Keratinocyte (primary cell): ENCODE data around the gene COL21A1. TPM values are rescaled to one million over a fixed set of nuclear protein-coding genes. Genes with fewer than 3 reads are reported as not detected.

Experiments used
- DNase-seq: peaks from one replicate; pipeline ENCODE4 v3.0.0-alpha.2; 2011; ENCODE audit warnings: low read depth, missing footprints, low spot score
- FAIRE-seq: peaks from 2 replicates; lab custom pipeline; 2011; peaks lifted over from hg19 to GRCh38; lab: Jason Lieb, UNC
- H2AFZ ChIP-seq: 2 replicates; pipeline ENCODE4 v1.6.0; 2012; ENCODE audit warnings: low read length, control low read depth, inconsistent platforms; ENCODE audit not compliant: control insufficient read depth
- H3K27ac ChIP-seq: 2 replicates; pipeline ENCODE4 v1.5.1; 2011; ENCODE audit warnings: low read length; ENCODE audit not compliant: control insufficient read depth, insufficient read depth
- H3K27me3 ChIP-seq: 3 replicates; pipeline ENCODE4 v1.6.0; 2011; ENCODE audit warnings: low read length; ENCODE audit not compliant: control insufficient read depth, insufficient read depth; ENCODE audit errors: extremely low read depth
- H3K36me3 ChIP-seq, 2 experiments: 2 replicates in 1 of 2; 3 replicates in 1 of 2; pipeline ENCODE4 v1.5.1; 2011; ENCODE audit warnings: low read length in 2 of 2, mild to moderate bottlenecking in 1 of 2; ENCODE audit not compliant: control insufficient read depth in 2 of 2, insufficient read depth in 2 of 2; ENCODE audit errors: extremely low read depth in 1 of 2
- H3K4me1 ChIP-seq: 3 replicates; pipeline ENCODE4 v1.5.1; 2011; ENCODE audit warnings: low read length; ENCODE audit not compliant: control insufficient read depth, insufficient read depth; ENCODE audit errors: extremely low read depth
- H3K4me2 ChIP-seq: 3 replicates; pipeline ENCODE4 v1.6.0; 2011; ENCODE audit warnings: low read depth, low read length; ENCODE audit not compliant: control insufficient read depth, insufficient read depth; ENCODE audit errors: extremely low read depth
- H3K4me3 ChIP-seq, 3 experiments: fragments of 200-600 bp in 1 of 3; sonication (generic) in 1 of 3; 2 replicates in 2 of 3; 3 replicates in 1 of 3; pipeline ENCODE4 v1.5.1; 2011 to 2016; ENCODE audit warnings: low read length in 3 of 3, mild to moderate bottlenecking in 3 of 3, control low read depth in 2 of 3, inconsistent platforms in 1 of 3, low read depth in 1 of 3, mixed read lengths in 1 of 3, mixed run types in 1 of 3, moderate library complexity in 1 of 3; ENCODE audit not compliant: control insufficient read depth in 2 of 3, insufficient read depth in 2 of 3; ENCODE audit errors: extremely low read depth in 1 of 3
- H3K79me2 ChIP-seq: 2 replicates; pipeline ENCODE4 v1.6.0; 2012; ENCODE audit warnings: low read length; ENCODE audit not compliant: control insufficient read depth, insufficient read depth
- H3K9ac ChIP-seq: 3 replicates; pipeline ENCODE4 v1.6.0; 2011; ENCODE audit warnings: low read length; ENCODE audit not compliant: control insufficient read depth, insufficient read depth; ENCODE audit errors: extremely low read depth
- H3K9me1 ChIP-seq: 3 replicates; pipeline ENCODE4 v1.6.0; 2011; ENCODE audit warnings: low read length; ENCODE audit not compliant: control insufficient read depth, insufficient read depth; ENCODE audit errors: extremely low read depth
- H3K9me3 ChIP-seq: 2 replicates; pipeline ENCODE4 v1.5.1; 2012; ENCODE audit warnings: low read depth, low read length; ENCODE audit not compliant: control insufficient read depth
- H4K20me1 ChIP-seq: 3 replicates; pipeline ENCODE4 v1.6.0; 2011; ENCODE audit warnings: low read length; ENCODE audit not compliant: control insufficient read depth, insufficient read depth; ENCODE audit errors: extremely low read depth
- CTCF ChIP-seq, 3 experiments: IDR thresholded peaks in 1 of 3; conservative IDR thresholded peaks in 1 of 3; optimal IDR thresholded peaks in 1 of 3; 2 replicates in 2 of 3; 3 replicates in 1 of 3; pipeline versions ENCODE3 to v1.5.1; 2011; ENCODE audit warnings: low read length in 3 of 3, mild to moderate bottlenecking in 3 of 3, moderate library complexity in 2 of 3, control low read depth in 1 of 3, inconsistent platforms in 1 of 3; ENCODE audit not compliant: insufficient read depth in 2 of 3; ENCODE audit errors: extremely low read depth in 1 of 3
- EZH2 ChIP-seq: IDR thresholded peaks from one replicate; pipeline ENCODE4 v1.6.1; 2012; ENCODE audit warnings: inconsistent platforms, mild to moderate bottlenecking, low read length, moderate library complexity
- dilution Hi-C: fragments of 300-500 bp; cut with MboI; formaldehyde crosslinking; loops from one replicate; pipeline ENCODE4 v1.7.0; 2020; ENCODE audit warnings: low sequenced_read_pairs; ENCODE audit not compliant: extremely low pct_ligation_motif_present
- polyA plus RNA-seq, 5 experiments: library from polyadenylated mRNA; depleted of rRNA in 3 of 5; stranded (reverse) in 3 of 5; stranded (forward) in 1 of 5; unstranded in 1 of 5; fragments of >200 nt; gene quantifications; 1 replicate in 1 of 5; 2 replicates in 3 of 5; 3 replicates in 1 of 5; pipeline versions ENCODE4 v1.2.1 to v1.2.3, GENCODE V29; 2011 to 2012; ENCODE audit warnings: missing spikeins in 2 of 5, low read depth in 1 of 5, low replicate concordance in 1 of 5

Gene COL21A1
- polyA plus RNA-seq, 1 donor (not counting 4 experiments of a cell fraction or from before 2014, with no cell fraction given): 0.16 TPM

- no peak overlapping the region for H2AFZ ChIP-seq
- dilution Hi-C loops: no loop called here
- no peak overlapping the region for H3K4me3 ChIP-seq
- H3K36me3 ChIP-seq: no peaks in the 10 kb centered on the region
- no peak overlapping the region for H3K9ac ChIP-seq
- H3K9me3 ChIP-seq: no peaks in the 10 kb centered on the region
- no peak overlapping the region for H3K27ac ChIP-seq
- DNase-seq (no peak), FAIRE-seq (no peak)
- H3K4me2 ChIP-seq: no peak overlapping the region
- H3K9me1 ChIP-seq: no peaks in the 10 kb centered on the region
- peaks cover 5% of the 10 kb centered on the region for H3K4me1 ChIP-seq
- H3K27me3 ChIP-seq: no peaks in the 10 kb centered on the region
- H4K20me1 ChIP-seq: no peaks in the 10 kb centered on the region
- TF ChIP-seq CTCF (optimal IDR thresholded peaks at IDR 0.05 in 1 of 3, IDR thresholded peaks at IDR 0.05 in 1 of 3, conservative IDR thresholded peaks at IDR 0.05 in 1 of 3; ENCODE audit: extremely low read depth in 1 of 3, insufficient read depth in 2 of 3, low read length in 3 of 3): no peak
- no peaks in the 10 kb centered on the region for H3K79me2 ChIP-seq
Measured at GRCh38 chr6:56037601-56038000, 209.8 kb downstream of the COL21A1 start.

- H3K27me3 ChIP-seq: no peaks in the 10 kb centered on the region
- no peak overlapping the region for H3K27ac ChIP-seq
- no peaks in the 10 kb centered on the region for H3K9me3 ChIP-seq
- DNase-seq: no peak
- no peak overlapping the region for H3K9ac ChIP-seq
- H3K36me3 ChIP-seq: no peaks in the 10 kb centered on the region
- dilution Hi-C loops: no loop called here
- no peak overlapping the region for H3K4me2 ChIP-seq
- no peaks in the 10 kb centered on the region for H4K20me1 ChIP-seq
- H3K4me1 ChIP-seq: peaks cover 5% of the 10 kb centered on the region
- H3K79me2 ChIP-seq: no peaks in the 10 kb centered on the region
- TF ChIP-seq CTCF (optimal IDR thresholded peaks at IDR 0.05 in 1 of 3, IDR thresholded peaks at IDR 0.05 in 1 of 3, conservative IDR thresholded peaks at IDR 0.05 in 1 of 3; ENCODE audit: extremely low read depth in 1 of 3, insufficient read depth in 2 of 3, low read length in 3 of 3) (no peak), EZH2 (no peak)
- no peaks in the 10 kb centered on the region for H3K9me1 ChIP-seq
- no peak overlapping the region for H2AFZ ChIP-seq
- no peak overlapping the region for H3K4me3 ChIP-seq
- FAIRE-seq: no peak
Measured at GRCh38 chr6:56036916-56037600, 210.3 kb downstream of the COL21A1 start.
